ENCODE results near the gene ALS2CL.

The ALS2CL gene

DNA sequence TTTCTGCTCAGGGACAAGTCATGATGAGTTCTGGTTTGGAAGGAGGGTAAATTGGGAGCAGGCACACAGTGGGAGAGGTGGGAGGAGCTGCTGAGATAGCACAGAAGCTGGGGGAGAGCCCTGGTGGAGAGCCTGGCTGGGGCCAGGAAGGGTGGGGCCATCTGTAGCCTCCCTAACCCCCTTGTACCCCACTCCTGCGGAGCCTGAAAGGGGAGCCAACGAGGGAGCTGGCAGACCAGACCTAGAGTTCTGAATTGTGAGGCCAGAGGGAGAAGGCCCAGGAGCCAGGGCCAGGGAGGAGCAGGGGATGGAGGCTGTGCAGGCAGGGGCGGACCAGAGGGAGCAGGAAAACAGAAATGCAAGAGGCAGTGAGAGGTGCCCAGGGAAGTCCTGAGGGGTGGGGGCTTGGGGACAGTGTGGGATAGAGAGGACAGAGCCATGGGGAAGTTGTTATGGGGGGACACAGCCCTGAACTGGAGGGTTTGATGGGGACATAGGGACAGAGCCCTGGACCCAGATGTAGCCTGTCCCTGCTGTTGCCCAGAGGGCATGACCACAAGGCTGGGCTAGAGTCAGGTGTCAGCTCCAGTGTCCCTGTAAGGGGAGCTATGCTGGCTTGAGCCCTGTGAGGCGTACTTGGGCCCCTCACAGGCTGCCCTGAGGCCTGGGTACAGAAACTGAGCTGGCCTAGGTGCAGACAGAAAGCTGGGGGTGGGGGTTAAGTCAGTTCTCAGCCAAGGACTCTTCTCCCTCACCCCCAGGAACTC is 8.9 kb upstream of the ALS2CL start:
- DNase-seq (ENCODE audit: low read depth in 2 of 2), result no peak

DNA sequence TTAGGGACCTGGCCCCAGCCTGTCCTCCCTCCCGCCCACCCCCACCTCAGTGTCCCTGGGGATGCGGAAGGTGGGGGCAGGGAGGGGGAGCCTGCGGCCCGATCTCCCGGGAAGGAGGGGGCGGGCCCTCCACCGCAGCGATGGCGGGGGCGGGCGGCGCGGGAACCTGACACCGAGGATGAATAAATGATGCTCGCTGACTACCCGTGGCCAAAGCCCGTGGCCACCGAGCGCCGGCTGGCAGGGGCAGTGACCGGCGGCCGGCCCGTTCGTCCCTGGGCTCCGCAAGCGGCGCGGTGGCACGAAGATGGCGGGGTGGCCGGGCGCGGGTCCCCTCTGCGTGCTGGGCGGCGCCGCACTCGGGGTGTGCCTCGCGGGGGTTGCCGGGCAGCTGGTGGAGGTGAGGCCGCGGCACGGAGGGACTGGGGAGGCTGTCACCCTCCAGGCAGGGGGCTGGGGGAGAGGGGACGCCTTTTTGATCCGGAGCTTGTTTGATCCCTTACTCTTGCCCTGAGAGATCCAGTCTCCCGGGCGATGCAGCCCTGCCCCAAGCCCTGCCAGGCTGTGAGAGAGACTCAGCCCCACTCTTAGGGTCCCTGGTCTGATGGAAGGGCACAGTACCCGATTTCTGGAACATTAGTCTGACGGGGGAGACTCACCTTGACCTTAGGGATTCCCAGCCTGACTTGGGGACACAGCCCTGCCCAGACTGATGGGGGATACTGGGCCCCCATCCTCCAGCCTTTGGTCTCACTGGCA is 7.9 kb upstream of the ALS2CL start, which contains the start of gene TMIE:
TSS of gene TMIE (plus strand) at position 212 of the 759 bp plus-strand sequence. CDS start at position 308, 96 bp downstream.
- no peak for DNase-seq (ENCODE audit: low read depth in 2 of 2)

DNA sequence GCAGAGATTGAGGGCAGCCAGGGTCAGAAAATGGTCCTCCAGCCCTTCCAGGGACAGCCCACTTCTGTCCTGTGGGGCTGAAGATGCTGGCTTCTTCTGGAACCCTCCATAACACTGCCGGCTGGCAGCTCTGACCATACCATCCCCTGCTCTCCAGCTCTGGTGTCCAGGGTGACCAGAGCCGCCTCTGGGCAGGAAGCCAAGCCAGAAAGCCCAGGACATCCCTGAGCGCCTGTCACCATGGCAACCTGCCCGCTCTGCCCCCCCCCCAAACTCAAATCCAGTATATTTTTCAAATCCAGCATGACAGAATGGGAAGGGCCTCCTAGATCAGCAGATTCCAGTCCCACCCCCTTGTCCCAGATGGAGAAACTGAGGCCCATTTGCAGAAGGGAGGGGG is 7.3 kb upstream of the ALS2CL start:
- DNase-seq (ENCODE audit: low read depth in 2 of 2), result no peak

DNA sequence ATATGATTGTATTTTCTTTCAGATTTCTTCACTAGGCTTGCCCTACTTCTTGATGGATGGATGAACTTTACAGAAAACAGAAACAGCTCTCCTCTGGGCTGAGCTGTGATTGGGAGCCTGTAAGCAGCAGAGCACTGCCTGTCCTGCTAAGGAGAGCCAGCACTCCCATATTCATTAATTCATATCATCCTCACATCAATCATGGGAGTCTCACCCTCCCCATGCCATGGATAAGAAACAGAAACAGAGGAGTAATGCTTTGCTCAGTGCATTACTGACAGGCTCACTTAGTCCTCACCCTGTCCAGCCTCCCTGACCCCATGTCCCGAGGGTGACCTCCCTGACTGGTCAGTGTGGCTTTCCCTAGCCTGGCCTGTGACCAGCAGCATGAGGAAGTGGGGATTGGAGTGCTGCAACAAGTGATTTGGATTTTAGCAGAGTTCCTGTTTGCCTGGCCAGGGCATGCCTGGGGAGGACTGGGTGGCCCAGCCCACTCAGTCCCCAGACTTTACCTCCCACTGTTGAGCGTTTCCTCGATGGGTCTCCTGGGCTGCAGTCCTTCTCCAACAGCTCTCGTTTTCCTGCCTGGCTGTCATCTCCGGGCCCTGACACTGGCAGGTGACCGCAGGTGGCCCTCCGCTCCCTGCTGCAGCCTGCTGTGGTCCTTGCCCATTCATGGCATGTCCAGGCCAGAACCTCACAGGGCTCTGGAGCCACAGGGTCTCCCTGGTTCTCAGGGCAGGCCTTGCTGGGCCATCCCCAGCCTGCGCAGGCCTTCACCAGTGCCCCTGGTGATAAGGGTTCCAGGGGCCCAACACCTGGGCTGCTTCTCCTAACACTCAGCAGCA is 6.4 kb upstream of the ALS2CL start:
- no peak for DNase-seq (ENCODE audit: low read depth in 2 of 2)

DNA sequence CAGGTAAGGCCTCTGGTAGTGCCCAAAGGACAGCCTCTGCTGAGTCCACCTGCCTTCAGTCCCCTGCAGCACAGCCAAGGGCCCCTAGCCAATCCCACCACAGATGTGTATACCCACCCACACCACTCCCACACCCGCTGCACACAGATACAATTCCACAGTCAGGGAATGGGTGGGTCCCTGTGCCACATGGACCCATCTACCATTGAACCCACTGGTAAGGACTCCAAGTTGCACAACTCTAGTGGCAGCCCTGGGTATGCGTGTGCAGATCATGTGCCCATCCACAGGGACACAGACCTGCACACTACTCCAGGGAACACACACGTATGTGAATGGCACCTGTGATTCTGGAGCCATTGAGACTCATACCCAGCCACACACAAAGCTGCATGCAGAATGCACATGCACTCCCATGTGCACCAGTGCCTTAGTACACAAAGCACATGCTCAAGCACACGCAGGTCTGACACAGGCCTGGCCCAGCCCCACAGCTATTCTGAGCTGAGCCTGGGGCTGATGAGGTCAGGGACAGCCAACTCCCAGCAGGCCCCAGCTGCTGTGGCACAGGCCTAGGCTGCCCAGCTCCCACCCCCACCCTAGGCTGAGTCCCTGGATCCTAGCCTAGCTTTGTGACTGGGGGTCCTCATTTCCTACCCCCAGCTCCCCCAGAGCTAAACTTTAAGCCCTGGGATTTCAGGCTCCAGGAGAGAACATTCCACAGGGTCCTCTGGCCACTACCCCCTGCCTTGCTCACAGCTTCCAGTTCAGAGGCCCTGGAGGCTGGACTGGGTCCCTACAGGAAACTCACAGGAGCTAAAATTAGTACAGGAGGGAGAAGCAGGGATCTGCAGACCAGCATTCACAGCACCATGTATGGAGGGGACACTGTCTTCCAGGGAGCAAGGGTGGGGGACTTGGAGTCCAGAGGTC is 2.7 kb upstream of the ALS2CL start:
- DNase-seq (ENCODE audit: low read depth in 2 of 2), result no peak

DNA sequence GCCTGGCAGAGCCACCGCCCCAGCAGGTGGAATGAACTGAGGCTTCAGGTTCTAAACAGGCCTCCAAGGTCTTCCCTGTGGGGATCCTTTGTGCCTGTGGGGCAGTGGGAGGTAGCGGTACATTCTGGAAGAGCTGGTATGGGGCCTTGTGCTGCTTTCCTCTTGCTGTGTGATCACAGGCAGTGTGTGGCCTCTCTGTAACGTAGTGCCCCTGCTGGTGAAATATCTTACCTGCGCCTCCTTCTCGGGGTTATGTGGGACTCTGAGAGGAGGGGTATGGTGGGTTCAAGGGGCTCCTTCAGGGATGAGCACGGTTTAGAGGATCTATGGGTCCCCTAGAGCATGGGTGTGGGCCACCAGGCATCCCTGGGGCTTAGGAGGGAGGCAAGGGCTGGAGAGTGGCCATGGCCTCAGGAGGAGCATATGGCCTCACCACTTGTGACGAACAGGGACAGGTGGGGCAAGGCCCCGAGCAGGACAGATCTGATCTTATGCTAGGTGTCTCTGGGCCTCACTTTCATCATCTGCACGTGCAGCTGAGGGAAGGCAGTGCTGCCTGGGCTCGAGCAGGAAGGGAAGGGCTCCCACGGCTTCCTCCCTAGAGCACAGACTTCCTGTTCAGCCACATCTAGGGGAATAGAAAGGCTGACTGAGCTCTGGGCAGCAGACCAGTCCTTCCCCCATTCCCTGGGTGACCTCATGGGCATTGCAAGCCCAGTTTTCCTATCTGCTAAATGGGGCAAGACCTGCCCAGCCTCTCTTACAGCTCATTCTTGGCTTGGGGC is 1.9 kb upstream of the ALS2CL start:
- DNase-seq (ENCODE audit: low read depth in 2 of 2), result no peak

DNA sequence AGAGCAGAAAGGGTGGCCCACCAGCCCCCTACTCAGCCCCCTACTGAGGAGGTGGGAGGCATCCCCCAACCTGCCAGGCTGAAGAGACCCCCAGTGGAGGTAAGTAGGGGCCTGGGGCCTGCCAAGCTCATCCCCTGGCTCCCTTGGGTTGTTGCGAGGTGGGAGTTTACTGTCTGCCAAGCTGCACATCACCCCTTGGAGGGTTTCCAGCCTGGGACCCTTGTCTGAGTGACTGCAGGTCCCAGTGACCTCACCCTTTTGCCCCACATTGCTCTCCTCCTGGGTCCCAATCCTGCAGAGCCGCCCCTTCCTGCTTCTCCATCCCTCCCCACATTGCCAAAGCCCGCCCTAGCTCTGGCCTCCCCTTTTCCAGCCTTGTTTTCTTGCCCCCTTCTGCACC is 1.0 kb upstream of the ALS2CL start:
- no peak for DNase-seq (ENCODE audit: low read depth in 2 of 2)

DNA sequence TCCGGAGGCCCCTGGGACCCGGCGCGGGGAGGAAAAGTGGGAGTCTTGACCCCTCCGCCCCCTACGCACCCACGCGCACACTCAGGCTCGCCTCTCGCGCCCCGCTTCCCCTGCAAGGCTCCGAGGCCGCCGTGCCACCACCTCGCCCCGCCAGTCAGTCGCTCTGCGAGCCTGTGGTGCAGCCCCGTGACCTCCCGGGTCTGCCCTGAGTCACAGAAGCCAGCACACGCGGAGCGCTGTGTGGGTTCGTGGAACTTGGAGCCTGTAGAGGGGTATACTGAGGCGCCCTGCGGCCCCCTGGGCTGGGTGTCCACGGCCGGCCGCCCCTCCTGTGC is 380 bp upstream of the ALS2CL start:
- no peak for DNase-seq (ENCODE audit: low read depth in 2 of 2)

DNA sequence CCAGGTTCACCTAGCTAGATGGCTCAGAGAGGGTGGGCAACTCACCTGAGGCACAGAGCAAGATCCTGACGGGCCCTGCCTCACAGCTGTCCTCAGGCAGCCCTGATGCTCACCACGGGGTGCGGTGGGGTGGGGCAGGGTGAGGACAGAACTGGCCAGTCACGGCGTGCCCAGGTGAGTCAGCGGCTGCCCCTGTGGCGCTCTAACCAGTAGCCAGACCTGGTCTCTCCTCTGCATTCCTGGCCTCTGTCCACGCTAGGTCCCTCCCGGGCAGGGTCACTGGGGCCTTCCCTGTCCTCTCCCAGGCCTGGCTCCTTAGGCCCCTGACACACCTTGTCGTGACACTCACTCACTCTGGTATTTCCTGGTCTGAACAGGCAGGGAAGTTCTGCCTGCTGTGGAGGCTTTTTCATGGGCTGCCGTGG is 901 bp downstream of the ALS2CL start:
- DNase-seq (ENCODE audit: low read depth in 2 of 2), result no peak

DNA sequence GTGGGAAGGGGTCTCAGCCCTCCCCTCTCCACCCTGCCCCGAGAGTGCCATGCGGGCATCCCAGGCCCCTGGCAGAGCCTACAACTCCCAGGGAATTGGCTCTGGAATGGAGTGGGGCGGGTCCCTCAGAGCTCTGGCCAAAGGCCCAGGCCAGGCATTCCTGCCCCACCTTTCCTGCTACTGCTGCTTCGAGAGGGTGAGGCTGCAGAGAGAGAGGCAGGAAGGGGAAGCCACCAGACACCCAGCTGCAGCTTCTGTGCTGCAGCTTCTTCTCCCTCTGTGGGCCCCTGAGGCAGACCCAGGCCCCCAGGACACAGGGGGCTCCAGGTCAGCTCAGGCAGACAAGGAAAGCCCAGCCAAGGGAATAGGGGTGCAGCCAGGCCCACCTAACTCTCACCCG is 2.7 kb downstream of the ALS2CL start:
- DNase-seq (ENCODE audit: low read depth in 2 of 2), result no peak

DNA sequence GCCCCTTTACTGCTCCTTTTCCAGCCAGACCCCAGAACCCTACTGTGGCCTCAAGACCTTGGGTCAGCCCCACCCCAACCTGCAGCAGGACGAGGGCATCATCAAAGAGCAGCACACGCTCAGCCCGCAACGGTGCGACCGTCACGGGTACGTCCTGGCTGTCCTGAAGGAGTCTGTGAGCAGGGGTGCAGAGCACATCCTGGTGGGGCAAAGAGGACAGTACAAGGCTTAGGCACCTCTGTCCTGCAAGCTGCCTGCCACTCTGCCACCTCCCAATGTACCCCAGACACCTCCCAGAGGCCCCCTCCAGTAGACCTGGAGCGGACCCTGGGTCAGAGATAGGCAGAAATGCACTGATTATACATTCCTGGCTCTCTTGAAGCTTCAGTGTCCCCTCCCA is 8.0 kb downstream of the ALS2CL start:
- DNase-seq (ENCODE audit: low read depth in 2 of 2), result no peak

DNA sequence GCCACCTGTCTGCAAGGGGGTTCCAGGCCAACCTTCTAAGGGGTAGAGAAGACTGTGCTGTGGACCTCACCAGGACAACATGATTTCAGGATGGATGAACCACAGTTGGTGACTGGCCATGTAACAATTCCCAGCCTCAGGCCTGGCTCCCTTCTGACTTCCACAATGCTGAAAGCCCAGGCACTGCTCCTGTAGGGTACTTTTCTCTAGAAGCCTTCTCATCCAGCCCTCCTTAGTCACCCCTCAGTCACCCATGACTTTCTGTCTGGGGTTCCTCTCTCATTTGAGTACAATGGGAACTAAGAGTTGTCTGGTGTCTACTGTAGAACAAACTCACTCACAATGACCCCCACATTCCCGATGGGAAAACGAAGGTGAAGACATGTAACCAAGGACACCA is 8.6 kb downstream of the ALS2CL start:
- DNase-seq (ENCODE audit: low read depth in 2 of 2), result no peak

DNA sequence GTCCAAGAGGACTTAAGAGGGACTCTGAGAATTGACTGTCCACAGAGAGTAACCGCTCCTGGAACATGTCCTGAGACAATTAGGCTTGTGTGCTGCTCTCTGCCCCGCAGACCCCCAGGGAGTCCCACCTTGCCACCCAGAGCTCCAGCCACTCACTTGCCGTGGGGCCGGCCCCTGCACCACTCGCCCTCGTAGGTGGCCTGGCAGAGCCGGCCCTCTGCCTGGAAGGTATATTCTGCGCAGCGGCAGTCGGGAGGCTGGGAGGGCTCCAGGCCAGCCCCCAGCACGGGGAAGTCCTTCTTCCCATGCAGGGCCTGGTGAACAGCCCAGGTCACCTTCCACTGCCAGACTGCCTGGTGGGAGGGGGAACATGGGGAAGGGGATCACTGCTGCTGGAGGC is 10.5 kb downstream of the ALS2CL start:
- no peak for DNase-seq (ENCODE audit: low read depth in 2 of 2)

DNA sequence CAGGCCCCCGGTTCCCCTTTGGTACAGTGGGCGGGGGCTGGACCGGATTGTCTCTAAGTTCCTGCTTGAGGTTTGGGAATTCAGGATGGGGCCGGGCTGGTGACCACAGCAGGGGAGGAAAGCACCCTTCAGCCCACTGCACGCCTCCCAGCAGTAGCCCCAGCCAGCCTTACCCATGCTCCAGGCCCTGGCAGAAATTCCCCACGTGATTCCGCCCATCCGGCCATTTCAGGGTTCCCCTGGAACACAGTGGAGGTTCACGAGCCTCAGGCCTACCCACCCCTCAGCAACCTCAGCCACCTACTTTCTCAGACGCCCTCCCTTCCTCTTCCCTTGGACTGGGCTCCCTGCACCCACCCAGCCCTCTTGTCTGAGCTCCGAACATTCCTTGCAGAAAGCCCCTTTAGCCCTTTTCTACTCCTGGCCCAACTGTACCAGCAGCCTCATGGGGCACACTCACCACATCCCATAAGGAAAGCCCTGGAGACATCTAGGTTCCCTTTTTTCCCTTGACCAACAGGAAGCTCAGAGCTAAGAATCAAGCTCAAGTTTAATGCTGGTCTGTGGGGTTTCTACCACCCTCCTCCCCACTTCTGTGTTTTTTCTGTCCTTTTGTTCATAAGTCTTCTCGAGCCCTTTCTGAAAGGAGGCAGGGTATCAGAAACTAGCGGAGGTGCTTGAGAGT is 11.5 kb downstream of the ALS2CL start:
- no peak for DNase-seq (ENCODE audit: low read depth in 2 of 2)

DNA sequence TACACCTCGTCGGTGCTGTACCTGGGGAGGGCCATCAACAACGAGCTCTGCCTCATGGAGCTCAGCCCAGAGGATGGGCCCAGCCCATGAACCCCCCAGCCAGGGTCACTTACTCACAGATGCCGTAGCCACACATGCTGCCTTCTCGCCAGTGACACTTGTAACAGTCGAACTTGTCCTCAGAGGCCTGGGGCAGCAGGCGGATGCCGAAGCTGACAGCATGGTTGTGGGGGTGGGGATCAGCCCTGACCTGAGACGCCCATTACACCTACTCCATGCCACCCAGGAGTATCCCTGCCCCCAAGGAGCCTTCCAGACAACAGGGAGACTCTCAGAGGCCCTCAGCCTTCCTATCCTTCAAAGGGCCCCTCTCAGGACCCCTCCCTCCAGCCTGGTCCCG is 12.1 kb downstream of the ALS2CL start:
- DNase-seq (ENCODE audit: low read depth in 2 of 2), result no peak

DNA sequence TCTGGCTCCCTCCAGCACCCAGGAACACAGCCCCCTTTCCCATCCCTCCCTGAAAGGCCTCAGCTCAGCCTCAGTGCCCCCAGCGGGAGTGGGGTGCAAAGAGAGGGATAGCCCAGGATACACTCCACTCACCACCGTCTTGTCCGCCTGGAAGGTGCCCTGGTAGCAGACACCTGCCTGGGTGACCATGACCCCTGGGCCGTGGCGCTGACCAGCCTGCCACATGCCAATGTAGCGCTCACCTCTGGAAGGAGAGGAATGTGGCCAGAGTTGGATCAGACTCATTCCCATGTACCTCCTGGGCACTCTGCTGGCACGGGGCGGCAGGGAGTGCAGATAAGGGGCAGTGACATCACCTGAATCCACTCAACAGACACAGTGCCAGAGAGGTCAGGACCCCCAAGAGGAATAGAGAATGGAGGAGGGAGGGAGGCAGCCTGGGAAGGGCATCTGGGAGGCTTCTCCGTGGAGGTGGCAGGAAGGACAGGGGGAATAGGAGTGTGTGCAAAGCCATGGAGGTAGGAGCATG is 13.1 kb downstream of the ALS2CL start:
- DNase-seq (ENCODE audit: low read depth in 2 of 2), result no peak

DNA sequence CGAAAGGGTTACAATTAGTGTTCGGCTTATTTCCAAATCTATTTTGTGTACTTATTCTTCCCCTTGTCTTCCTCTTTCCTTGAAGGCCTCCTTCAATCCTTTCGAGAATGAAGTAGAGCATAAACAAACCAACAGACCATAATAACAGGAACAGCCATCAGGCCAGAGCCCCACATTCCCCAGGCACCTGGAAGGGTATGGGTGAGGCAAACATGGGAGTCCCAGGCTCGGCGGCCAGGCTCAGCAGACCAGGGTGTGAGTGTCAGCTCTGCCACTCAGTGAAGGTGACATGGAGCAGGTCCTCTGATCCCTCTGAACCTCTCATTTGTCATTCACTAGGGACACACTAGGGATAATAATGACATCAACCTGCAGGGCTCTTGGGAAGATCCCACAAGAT is 13.8 kb downstream of the ALS2CL start:
- DNase-seq (ENCODE audit: low read depth in 2 of 2), result no peak

DNA sequence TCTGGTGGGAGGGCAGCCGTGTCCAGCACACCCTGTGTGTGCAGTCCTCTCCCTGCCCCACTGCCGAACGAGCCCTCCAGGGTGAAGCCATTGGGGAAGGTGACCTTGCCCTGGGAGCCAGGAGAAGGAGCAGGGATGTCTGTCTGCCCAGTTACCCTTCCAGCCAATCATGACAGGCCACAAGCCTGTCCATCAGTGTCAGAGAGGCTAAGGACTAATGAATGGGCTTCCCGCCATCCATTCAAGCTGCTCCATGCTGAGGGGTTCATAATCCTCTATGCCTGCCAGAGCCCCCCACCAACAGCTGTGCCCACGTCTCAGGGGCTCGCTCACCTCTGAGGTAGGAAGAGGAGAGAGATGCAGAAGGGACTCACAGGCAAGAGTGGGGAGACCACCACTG is 15.2 kb downstream of the ALS2CL start:
- no peak for DNase-seq (ENCODE audit: low read depth in 2 of 2)

DNA sequence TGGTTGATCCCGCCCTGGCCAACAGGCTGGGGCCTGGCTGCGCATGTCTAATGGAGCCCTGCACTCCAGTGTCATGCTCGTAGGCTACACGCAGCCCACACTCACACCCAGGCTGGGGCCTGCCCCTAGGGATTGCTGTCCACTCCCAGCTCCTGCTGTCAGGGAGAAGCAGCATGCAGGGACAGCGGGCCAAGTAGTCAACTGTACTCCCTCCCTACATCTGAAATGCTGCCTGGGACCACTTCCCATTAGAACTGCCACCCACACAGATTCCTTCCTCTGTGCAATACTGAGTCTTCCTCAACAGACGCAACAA is 16.1 kb downstream of the ALS2CL start:
- DNase-seq (ENCODE audit: low read depth in 2 of 2), result no peak
